ENCODE data around the gene CCRL2.

GRCh38 chr3:46369151-46369550 is 37.9 kb upstream of the CCRL2 start:
- no peak for TF ChIP-seq CTCF (IDR thresholded peaks at IDR 0.05)
- TF ChIP-seq POLR2A (IDR thresholded peaks at IDR 0.05) = no peak

All from right lobe of liver (tissue), 4 donors.